ENCODE measurements around the gene ADAP1.

DNA sequence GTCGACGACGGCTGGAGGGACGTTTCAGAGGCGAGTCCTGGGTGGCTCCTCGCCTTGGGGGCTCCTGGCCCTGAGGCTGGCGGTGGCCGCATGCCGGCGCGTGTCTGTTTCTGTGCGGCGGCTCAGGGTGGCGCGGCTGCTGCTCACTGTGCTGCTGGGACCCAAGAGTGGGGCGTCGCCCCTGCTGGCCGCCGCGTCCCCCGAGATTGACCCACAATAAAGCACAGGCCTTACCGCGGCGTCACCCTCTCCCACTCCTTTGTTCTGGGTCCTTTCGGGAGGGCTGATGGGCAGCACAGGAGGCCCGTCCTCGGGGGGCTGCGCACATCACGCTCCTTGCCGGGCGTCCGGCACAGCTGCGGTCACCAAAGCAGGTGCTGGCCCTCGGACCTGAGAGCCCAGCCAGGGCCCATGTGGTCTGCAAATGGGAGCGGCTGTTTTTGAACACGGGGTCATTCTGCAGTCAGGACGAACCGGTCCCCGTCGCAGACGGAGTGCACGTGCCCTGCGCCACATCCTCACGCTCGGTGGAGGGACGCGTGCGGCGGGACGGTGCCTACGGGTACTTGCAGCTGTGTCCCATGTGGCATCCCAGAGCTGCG, 58.9 kb downstream of the ADAP1 start:
- TF ChIP-seq, protein P1, sequence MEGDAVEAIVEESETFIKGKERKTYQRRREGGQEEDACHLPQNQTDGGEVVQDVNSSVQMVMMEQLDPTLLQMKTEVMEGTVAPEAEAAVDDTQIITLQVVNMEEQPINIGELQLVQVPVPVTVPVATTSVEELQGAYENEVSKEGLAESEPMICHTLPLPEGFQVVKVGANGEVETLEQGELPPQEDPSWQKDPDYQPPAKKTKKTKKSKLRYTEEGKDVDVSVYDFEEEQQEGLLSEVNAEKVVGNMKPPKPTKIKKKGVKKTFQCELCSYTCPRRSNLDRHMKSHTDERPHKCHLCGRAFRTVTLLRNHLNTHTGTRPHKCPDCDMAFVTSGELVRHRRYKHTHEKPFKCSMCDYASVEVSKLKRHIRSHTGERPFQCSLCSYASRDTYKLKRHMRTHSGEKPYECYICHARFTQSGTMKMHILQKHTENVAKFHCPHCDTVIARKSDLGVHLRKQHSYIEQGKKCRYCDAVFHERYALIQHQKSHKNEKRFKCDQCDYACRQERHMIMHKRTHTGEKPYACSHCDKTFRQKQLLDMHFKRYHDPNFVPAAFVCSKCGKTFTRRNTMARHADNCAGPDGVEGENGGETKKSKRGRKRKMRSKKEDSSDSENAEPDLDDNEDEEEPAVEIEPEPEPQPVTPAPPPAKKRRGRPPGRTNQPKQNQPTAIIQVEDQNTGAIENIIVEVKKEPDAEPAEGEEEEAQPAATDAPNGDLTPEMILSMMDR (conservative IDR thresholded peaks at IDR 0.05; ENCODE audit: low read depth, low read length), result no peak
- TF ChIP-seq EZH2phosphoT487 (IDR thresholded peaks at IDR 0.05; ENCODE audit: borderline replicate concordance, low read length) (no peak), EZH2 (IDR thresholded peaks at IDR 0.05; ENCODE audit: low read length, unreplicated experiment) (no peak)

Data from PC-3 (cell line).